K562 (cell line): ENCODE results near the gene PGBD1.

Source experiments
- CTCF ChIP-seq, 3 experiments: IDR thresholded peaks in 2 of 3; conservative IDR thresholded peaks in 1 of 3; 2 replicates each; pipeline ENCODE4 v1.5.1; 2011 to 2012; ENCODE audit warnings: low read length in 3 of 3, mild to moderate bottlenecking in 3 of 3, control low read depth in 2 of 3, improper control_type of control experiment in 1 of 3, inconsistent platforms in 1 of 3, low read depth in 1 of 3, mixed read lengths in 1 of 3, moderate library complexity in 1 of 3; ENCODE audit not compliant: insufficient read depth in 2 of 3
- FOXA1 ChIP-seq: fragments of 450-650 bp; IDR thresholded peaks from 2 replicates; pipeline ENCODE4 v1.6.1; 2016; ENCODE audit warnings: mild to moderate bottlenecking, borderline replicate concordance
- GTF3C2 ChIP-seq: IDR thresholded peaks from 3 replicates; pipeline ENCODE4 v1.6.1; 2011; ENCODE audit warnings: borderline replicate concordance, mild to moderate bottlenecking, moderate library complexity; ENCODE audit not compliant: insufficient read length; ENCODE audit errors: extremely low read depth
- ZBTB40 ChIP-seq, 2 experiments: fragments of 450-650 bp in 1 of 2; sonication (generic) in 1 of 2; formaldehyde crosslinking in 1 of 2; IDR thresholded peaks; 2 replicates each; pipeline versions ENCODE4 v1.7.1 to v1.9.0; 2016 to 2022; ENCODE audit warnings: inconsistent platforms in 1 of 2, mild to moderate bottlenecking in 1 of 2, missing genetic modification reagents in 1 of 2

DNA sequence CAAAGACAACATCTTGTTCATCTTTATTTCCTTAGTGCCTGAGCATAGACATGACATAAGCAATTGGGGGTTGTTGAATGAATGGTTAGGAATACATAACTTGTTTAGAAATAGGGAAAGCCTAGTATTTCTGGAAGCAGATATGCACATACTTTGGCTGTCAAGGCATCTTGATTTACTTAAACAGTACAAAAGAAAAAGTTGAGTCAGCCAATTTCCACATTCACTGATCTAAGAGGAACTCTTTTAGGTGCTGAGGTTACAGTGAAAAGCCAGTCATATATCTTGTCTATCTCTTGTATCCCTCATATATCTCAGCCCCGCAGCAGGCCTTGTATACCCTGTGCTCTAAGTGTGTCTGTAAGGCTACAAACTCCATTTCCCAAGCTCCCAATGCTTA is 40.9 kb upstream of the PGBD1 start:
- TF ChIP-seq FOXA1 (no peak), GTF3C2 (no peak), ZBTB40 (IDR thresholded peaks at IDR 0.05) (no peak), ZBTB40 (CRISPR knock-in tag; IDR thresholded peaks at IDR 0.05) (no peak), CTCF (IDR thresholded peaks at IDR 0.05 in 2 of 3, conservative IDR thresholded peaks at IDR 0.05 in 1 of 3; ENCODE audit: insufficient read depth in 2 of 3, low read depth in 1 of 3, low read length in 3 of 3) (no peak)
